Type B pancreatic cell (in vitro differentiated cells): ENCODE results near the gene RTN4RL1. TPM values are rescaled to one million over a fixed set of nuclear protein-coding genes. Genes with fewer than 3 reads are reported as not detected.

Source experiments
- DNase-seq: peaks from one replicate; pipeline ENCODE4 v3.0.0; 2021; ENCODE audit warnings: mixed read lengths; ENCODE audit not compliant: unreplicated experiment; ENCODE audit errors: extremely low spot score
- H3K27ac Mint-ChIP-seq: 2 replicates; pipeline ENCODE4 v1.8.0; 2021; ENCODE audit warnings: mild to moderate bottlenecking, mixed read lengths
- H3K27me3 Mint-ChIP-seq: 2 replicates; pipeline ENCODE4 v1.8.0; 2021; ENCODE audit warnings: mixed read lengths
- H3K36me3 Mint-ChIP-seq: 2 replicates; pipeline ENCODE4 v1.8.0; 2021; ENCODE audit warnings: mixed read lengths
- H3K4me1 Mint-ChIP-seq: one replicate; pipeline ENCODE4 v1.8.0; 2021; ENCODE audit warnings: mixed read lengths; ENCODE audit not compliant: unreplicated experiment
- H3K4me3 Mint-ChIP-seq: 2 replicates; pipeline ENCODE4 v1.8.0; 2021; ENCODE audit warnings: mild to moderate bottlenecking, mixed read lengths
- H3K9me3 Mint-ChIP-seq: 2 replicates; pipeline ENCODE4 v1.8.0; 2021; ENCODE audit warnings: mixed read lengths
- CTCF ChIP-seq: fragments of 200-600 bp; sonication (generic); conservative IDR thresholded peaks from 2 replicates; pipeline ENCODE4 v1.5.0; 2021; ENCODE audit warnings: antibody characterized with exemption, mild to moderate bottlenecking
- total RNA-seq: library from RNA; stranded (reverse); gene quantifications from 2 replicates; pipeline ENCODE4 v1.2.1, GENCODE V29; 2021; ENCODE audit warnings: low replicate concordance

RTN4RL1 gene
- total RNA-seq, 1 donor from 2014 or later, result 1.7 TPM

- Mint-ChIP-seq H3K4me1 (peaks cover 10% of the 10 kb centered on the region), H3K27ac (no peak overlapping the region), H3K36me3 (no peaks in the 10 kb centered on the region), H3K9me3 (no peaks in the 10 kb centered on the region), H3K27me3 (peaks cover 8% of the 10 kb centered on the region), H3K4me3 (no peak overlapping the region)
- no peak for TF ChIP-seq CTCF
- DNase-seq, result no peak
Measured at GRCh38 chr17:1979182-1979985, 45.8 kb downstream of the RTN4RL1 start.

GRCh38 chr17:1978396-1978949 lies 46.7 kb downstream of the RTN4RL1 start:
- H3K4me3 Mint-ChIP-seq, result no peak overlapping the region
- H3K27ac Mint-ChIP-seq, result no peak overlapping the region
- peaks cover 8% of the 10 kb centered on the region for H3K27me3 Mint-ChIP-seq
- H3K9me3 Mint-ChIP-seq, result no peaks in the 10 kb centered on the region
- H3K4me1 Mint-ChIP-seq, result peaks cover 10% of the 10 kb centered on the region
- no peak for DNase-seq
- H3K36me3 Mint-ChIP-seq, result no peaks in the 10 kb centered on the region
- no peak for TF ChIP-seq CTCF

GRCh38 chr17:1977583-1978395 lies 47.3 kb downstream of the RTN4RL1 start:
- peaks cover 12% of the 10 kb centered on the region for H3K4me1 Mint-ChIP-seq
- H3K36me3 Mint-ChIP-seq, result no peaks in the 10 kb centered on the region
- no peaks in the 10 kb centered on the region for H3K9me3 Mint-ChIP-seq
- no peak overlapping the region for H3K4me3 Mint-ChIP-seq
- no peak for DNase-seq
- peaks cover 8% of the 10 kb centered on the region for H3K27me3 Mint-ChIP-seq
- H3K27ac Mint-ChIP-seq, result no peak overlapping the region
- no peak for TF ChIP-seq CTCF

GRCh38 chr17:1976683-1977064 lies 48.5 kb downstream of the RTN4RL1 start:
- Mint-ChIP-seq H3K27me3 (peaks cover 8% of the 10 kb centered on the region), H3K9me3 (no peaks in the 10 kb centered on the region), H3K36me3 (no peaks in the 10 kb centered on the region)

More at GRCh38 chr17:1976683-1977064, 48.5 kb downstream of the RTN4RL1 start:
- no peak overlapping the region for H3K27ac Mint-ChIP-seq
- DNase-seq, result no peak
- H3K4me1 Mint-ChIP-seq, result peaks cover 18% of the 10 kb centered on the region
- H3K4me3 Mint-ChIP-seq, result no peak overlapping the region
- TF ChIP-seq CTCF, result no peak
